Measurements from ENCODE around the gene MCTP2.

MCTP2 gene

DNA sequence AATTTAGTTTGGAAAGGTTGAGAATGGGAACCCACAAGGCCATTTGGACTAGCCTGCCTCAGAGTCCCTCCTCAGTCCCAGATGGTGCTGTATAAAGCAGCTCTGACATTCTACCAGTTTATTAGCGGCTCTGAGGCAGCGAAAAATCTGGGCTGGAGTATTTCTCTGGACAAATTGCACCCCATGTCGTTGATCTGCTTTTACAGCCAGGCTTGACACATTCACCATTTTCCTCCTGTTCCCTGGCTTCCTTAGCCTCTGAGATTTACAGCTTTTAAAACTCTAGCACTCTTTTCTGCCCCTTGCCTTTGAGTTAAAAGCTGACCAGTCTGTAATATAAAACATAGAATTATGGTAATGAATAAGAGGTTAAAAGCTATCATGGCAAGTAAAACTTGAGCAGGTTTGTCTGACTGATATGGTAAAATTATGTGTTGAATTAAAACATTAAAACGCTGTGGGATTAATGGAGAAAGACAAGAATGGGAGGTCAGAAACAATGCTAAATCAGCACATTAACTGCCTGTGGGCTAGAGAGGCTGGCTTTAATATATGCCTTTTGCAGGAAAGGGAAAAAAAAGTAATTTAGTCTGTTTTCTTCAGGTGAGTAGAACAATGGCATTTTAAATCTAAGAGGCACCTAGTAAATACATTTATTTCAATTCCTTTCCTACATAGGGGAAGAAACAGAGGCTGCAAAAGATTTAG is 131.2 kb downstream of the MCTP2 start:
- no peak for DNase-seq

DNA sequence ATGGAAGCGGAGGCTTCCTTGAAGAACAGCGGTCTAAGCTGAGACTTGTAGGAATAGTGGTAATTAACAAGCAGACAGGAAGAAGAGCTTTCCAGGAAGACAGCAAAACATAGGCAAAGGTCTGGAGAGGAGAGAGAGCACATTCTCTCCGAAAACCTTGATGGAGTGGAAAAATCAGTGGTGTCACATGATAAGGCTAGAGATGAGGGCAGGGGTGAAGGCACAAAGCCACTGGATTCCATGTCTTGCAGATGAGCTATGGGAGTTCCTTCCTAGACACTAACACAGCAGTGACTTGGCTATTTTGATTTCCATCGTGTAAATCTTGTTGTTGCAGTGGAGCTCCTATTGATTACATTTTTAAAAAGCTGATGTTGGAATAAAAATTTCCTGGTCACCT is 132.0 kb downstream of the MCTP2 start:
- no peak for DNase-seq

- no peak for DNase-seq
Measured at GRCh38 chr15:94366781-94367180, 135.4 kb downstream of the MCTP2 start.

DNA sequence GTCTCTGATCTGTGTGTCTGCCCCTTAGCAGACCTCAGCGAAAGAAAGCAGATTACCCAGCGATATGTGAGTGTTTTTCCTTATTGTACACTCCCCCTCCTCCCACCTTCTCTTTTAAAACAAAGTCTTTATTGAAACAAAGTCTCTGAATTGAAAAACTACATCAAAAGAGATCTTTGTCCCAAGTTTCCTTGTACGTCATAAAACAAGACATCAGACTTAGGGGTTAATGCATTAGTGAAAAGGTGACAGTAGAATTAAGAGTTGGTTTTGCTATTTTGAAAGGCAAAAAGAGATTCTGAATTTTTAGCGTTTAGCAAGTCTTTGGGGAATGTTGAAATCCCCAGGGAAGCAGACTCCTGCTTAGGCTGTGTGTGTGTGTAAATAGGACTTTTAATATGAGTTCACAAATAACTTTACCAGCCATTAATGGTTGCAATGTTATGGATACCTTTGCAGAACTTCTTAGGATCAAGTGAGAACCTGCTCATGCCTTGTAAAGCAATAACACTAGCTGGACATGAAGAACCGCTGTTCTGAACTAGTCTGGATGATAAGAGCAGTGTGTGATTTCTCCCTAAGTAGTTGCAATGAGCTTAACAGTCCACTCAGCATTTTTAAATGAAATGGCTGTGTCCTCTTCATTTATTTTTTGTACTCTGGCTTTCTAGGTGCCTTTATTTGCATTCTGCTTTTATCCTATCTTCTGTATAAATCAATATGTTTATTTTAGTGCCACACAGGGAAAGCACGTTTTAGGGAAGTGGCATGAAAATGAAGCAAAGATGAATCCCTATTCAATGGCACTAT is 136.6 kb downstream of the MCTP2 start:
- DNase-seq = no peak

DNA sequence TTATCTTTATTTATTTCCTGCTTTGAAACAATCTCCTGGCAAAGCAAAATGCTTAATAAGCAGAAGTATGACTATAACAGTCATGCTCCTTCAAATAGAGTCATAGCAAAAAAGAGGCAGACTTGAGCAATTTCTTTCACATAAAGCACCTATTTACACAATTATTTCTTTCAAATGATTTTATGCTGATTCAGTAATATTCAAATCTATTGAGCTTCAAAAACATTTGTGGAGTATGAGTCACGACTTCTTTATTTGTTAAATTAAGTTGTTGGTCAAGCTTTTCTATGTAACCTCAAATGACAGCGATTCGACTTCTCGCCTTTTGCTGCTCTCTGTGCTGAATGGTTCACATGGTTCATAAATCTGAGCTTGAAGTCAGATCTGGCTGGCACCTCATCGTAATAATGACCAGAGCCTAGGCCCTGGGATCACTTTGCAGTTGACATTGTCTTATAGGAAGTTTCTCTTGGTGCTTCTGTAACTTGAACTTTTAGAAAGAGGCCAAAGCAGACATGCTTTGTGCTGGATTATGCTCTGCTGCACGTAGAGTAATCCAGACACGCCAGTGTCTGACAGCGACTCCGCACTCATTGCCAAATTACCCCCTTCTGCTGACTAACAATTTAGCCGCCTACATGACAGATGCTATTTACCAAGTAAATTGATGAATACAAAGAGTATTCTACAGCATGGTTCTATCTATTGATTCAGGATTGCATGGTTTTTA is 139.0 kb downstream of the MCTP2 start:
- DNase-seq = no peak

- no peak for DNase-seq
Measured at GRCh38 chr15:94370936-94371285, 139.6 kb downstream of the MCTP2 start.

GRCh38 chr15:94372821-94373220 is 141.5 kb downstream of the MCTP2 start:
- no peak for DNase-seq

- no peak for DNase-seq
Measured at GRCh38 chr15:94375997-94376396, 144.6 kb downstream of the MCTP2 start.

DNA sequence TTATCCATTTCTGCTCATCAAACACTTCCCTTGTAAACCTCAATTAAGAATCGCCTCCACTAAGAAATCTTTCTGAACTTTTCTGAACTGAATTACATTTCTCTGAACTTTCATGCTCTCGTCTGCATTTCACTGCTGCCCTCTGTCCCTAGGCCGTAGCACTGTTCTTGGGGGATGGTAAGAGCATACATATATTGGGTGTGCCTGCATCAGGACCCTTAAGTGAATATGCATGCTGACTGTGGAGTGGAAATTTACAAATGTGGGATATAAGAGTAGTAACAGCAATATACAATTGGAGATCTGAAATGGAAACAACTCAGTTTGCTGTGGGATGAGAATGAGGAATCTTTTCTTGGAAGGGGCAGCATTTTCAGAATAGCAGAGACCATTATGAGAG is 148.6 kb downstream of the MCTP2 start:
- DNase-seq = no peak

DNA sequence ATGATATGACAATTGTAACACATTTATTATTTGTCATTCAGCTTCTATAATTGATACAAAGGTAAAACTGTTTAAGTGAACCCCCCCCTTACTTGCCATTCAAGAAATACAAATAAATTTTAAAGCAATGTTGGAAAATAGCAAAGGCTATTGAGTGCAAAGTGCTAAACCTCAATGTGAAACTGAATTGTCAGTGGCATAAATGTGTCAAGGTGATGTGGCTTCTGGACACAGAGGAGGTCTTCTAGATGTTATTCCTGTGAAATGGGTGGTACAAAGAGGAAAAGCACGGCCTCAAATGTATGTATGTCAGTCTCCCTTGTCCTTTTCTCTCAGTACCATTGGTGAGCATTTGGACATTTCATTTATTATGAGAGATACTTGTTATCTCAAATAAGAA is 149.4 kb downstream of the MCTP2 start:
- DNase-seq = no peak

DNA sequence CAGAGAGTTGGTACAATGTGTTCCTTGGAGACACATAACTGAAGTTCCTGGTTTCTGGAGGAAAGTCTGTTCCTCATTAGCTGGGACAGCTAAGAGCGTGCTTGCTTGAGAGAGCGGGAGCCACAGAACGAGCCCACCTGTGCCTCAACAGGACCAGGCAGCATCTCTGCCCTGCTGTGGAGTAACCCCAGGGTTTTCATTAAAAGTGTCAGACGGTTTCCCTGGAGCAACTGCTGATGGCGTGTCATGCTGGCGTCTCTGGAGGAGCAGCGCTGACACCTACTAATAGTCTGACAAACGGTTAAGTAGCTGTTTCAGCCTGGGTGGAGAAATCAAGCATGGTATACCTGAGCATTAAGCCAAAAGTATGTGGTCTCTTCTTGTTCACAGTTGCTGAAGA is 150.0 kb downstream of the MCTP2 start:
- no peak for DNase-seq

DNA sequence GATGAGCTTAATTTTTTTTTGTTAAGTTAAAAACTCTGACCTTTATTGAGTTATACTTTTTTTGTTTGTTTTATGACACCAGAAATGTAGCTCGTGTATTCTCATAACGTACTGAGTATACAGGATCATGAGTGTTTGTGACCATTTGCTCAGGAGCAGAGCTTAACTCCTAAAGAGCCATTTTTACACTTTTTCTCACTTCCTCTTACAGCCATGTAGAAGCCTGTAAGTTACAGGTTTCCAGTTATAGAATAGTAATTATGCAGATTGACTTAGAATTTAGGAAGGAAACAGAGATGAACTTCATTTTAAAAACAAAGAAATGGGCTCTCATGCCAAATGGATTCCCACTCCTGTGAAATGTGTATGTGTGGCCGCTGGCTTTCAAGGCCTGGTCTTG is 151.7 kb downstream of the MCTP2 start:
- DNase-seq = no peak

GRCh38 chr15:94383706-94384105 is 152.3 kb downstream of the MCTP2 start:
- no peak for DNase-seq

DNA sequence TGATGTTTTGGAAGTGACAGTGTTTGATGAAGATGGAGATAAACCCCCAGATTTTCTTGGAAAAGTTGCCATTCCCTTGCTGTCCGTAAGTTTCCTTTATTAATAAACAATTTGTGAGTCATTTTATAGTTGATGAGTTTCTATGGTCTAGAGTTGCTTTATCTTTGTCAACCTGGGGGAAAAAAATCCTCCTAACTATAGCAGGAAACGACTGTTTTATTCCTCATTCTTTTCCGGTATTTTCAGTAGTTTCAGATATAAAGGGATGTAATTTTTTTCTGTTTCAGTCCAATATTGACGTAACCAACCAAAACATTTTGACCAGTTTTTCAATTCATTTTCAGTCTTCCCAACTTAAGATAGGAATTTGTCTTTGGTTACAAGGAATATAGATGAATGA is 154.1 kb downstream of the MCTP2 start:
- no peak for DNase-seq

GRCh38 chr15:94386351-94386750 is 155.0 kb downstream of the MCTP2 start:
- DNase-seq = no peak

GRCh38 chr15:94387442-94387841 is 156.1 kb downstream of the MCTP2 start:
- DNase-seq = no peak

DNA sequence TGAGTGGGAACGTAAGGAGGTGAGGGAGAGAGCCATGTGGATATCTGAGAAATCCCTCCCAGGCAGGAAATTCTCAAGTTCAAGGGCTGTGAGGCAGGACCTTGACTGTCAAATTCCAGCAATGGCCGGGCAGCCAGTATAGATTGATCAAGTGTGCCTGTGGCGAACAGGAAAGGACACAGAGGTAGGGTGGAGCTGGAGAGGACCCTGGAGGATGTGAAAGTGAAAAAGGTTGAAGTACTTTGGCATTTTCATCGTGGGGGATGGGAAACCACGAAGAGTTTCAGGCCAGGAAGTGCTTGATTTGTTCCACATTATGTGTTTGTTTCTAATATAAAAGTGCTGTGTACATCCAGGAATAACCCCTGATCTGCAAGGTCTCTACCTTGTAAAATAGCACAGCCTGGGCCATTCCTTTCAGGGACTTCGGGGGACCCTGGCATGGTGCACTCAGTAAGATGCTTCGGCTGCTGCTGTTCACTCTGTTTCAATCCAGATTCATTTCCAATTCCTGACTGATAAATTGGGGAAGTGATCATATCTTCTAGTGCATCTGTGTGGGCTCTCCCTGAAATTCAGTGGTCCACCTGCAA is 156.6 kb downstream of the MCTP2 start:
- DNase-seq = no peak

GRCh38 chr15:94395640-94396039 is 164.3 kb downstream of the MCTP2 start:
- DNase-seq = no peak

DNA sequence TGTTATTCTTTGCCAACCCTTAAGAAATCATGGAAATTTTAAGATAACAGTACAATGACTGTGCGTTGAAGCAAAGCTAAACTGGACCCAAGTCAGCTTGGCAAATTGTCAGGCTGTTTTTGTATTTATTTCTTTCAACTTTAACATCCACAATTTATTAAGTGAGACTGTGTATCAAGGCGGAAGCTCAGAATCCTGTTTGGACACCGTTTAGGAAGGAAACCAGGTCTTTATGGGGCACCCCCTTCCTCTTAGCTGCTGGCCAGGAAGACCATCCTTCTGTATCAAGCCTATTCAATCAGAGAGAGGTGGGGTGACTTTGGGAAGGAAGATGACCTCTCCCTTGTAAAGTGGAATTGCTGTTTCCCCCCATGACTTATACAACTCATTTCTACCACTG is 166.0 kb downstream of the MCTP2 start:
- no peak for DNase-seq

- no peak for DNase-seq
Measured at GRCh38 chr15:94398001-94398400, 166.6 kb downstream of the MCTP2 start.

DNA sequence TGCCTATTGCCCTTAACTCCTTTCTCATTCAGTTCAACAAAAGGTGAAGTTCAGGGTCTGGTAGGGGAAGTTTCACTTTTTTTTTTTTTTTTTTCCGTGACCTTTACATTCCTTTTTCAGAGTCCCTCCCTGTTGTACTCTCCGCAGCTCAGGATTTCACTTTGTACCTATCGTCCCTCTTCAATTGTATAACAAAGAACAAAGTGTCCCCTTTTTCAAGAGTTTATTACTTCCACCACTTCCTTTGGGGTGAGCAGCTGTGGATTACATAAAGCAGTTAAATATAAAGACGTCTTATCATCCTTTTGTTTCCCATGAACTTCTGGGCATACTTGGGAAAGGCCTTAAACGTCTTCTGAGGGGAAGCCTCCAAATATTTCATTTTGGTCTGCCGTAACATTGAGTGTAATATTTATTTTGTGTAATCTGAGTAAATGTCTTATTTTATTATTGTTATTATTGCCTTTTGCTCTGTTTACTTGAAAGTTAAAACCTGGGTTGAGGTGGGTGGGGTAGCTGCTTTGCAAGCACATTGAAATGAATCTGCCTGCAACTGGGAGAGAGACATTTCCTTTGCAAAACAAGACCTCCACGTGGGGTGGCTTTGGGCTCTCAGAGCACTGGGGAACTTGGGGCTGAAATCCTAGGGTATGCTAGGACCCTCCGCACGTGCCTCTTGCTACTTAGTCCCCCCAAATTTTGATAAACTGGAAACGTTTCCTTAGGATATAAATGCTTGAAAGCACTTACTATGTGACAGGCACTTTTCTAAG is 169.4 kb downstream of the MCTP2 start:
- no peak for DNase-seq

DNA sequence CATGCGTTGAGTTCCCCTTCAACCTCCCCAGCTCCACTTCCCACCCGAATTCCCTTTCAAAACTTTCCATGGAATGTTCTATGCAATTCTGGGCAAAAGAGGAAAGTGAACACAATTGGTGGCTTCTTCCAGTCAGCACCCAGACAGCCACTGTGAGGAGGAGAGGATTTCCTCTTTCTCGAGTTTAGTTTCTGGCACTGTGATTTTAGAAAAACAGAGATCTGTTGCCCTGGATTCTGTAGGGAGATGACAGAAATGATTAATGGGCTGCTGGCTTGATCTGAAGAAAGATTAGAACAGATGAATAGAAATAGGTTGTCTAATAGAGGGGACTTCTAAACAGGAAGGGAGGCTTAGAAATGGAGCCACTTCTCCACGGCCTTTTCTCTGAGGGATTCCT is 172.0 kb downstream of the MCTP2 start:
- no peak for DNase-seq
